Ishikawa (cell line): ENCODE measurements around the gene CYP2C18.

Source experiments
- CEBPB ChIP-seq: IDR thresholded peaks from 2 replicates; pipeline ENCODE4 v1.6.1; 2012
- CREB1 ChIP-seq: IDR thresholded peaks from 2 replicates; pipeline ENCODE4 v1.6.1; 2012; ENCODE audit warnings: low read depth
- EGR1 ChIP-seq: IDR thresholded peaks from 2 replicates; pipeline ENCODE4 v1.6.1; 2012
- EP300 ChIP-seq: IDR thresholded peaks from 2 replicates; pipeline ENCODE4 v1.6.1; 2012; ENCODE audit warnings: borderline replicate concordance
- FOXM1 ChIP-seq: IDR thresholded peaks from 2 replicates; pipeline ENCODE4 v1.6.1; 2012; ENCODE audit warnings: low read depth, borderline replicate concordance
- NFIC ChIP-seq: IDR thresholded peaks from 2 replicates; pipeline ENCODE4 v1.6.1; 2012
- RAD21 ChIP-seq: IDR thresholded peaks from 2 replicates; pipeline ENCODE4 v1.6.1; 2012; ENCODE audit warnings: low read depth
- TAF1 ChIP-seq: IDR thresholded peaks from 2 replicates; pipeline ENCODE4 v1.6.1; 2012; ENCODE audit warnings: low read depth, mild to moderate bottlenecking
- TCF12 ChIP-seq: IDR thresholded peaks from 2 replicates; pipeline ENCODE4 v1.6.1; 2012; ENCODE audit warnings: low read depth
- TEAD4 ChIP-seq: IDR thresholded peaks from 2 replicates; pipeline ENCODE4 v1.6.1; 2012
- YY1 ChIP-seq: IDR thresholded peaks from 2 replicates; pipeline ENCODE4 v1.6.1; 2012; ENCODE audit warnings: low read depth
- ZBTB7A ChIP-seq: IDR thresholded peaks from 2 replicates; pipeline ENCODE4 v1.6.1; 2012; ENCODE audit warnings: low read depth
- TF ChIP-seq, protein P1 (sequence below): IDR thresholded peaks from 2 replicates; pipeline ENCODE4 v1.6.1; 2012; ENCODE audit warnings: low read depth, mild to moderate bottlenecking
- TF ChIP-seq, protein P2 (sequence below): IDR thresholded peaks from 2 replicates; pipeline ENCODE4 v1.6.1; 2012
- TF ChIP-seq, protein P3 (sequence below): IDR thresholded peaks from 2 replicates; pipeline ENCODE4 v1.6.1; 2012

CYP2C18 gene

DNA sequence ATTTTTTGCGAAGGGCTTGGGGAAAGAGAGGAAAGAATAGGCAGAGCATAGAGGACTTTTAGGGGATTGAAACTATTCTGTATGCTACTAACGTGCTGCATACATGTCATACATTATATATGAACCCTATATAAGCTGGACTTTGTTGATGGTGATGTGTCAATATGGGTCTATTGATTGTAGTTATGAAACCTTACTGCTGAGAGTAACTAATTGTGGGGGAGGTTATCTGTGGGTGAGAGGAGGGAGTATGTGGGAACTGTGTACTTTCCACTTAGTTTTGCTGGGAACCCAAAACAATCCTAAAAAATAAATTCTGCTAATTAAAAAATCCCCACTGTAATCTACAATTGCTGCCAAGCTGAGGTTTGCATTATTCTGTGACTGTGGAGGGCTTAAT lies 63.6 kb downstream of the CYP2C18 start:
- TF ChIP-seq TEAD4 (no peak), CEBPB (no peak), NFIC (no peak), CREB1 (no peak), FOXM1 (no peak), EGR1 (no peak), ZBTB7A (no peak), TAF1 (no peak), RAD21 (no peak), TCF12 (no peak), YY1 (no peak), EP300 (no peak)
- TF ChIP-seq, protein P1, sequence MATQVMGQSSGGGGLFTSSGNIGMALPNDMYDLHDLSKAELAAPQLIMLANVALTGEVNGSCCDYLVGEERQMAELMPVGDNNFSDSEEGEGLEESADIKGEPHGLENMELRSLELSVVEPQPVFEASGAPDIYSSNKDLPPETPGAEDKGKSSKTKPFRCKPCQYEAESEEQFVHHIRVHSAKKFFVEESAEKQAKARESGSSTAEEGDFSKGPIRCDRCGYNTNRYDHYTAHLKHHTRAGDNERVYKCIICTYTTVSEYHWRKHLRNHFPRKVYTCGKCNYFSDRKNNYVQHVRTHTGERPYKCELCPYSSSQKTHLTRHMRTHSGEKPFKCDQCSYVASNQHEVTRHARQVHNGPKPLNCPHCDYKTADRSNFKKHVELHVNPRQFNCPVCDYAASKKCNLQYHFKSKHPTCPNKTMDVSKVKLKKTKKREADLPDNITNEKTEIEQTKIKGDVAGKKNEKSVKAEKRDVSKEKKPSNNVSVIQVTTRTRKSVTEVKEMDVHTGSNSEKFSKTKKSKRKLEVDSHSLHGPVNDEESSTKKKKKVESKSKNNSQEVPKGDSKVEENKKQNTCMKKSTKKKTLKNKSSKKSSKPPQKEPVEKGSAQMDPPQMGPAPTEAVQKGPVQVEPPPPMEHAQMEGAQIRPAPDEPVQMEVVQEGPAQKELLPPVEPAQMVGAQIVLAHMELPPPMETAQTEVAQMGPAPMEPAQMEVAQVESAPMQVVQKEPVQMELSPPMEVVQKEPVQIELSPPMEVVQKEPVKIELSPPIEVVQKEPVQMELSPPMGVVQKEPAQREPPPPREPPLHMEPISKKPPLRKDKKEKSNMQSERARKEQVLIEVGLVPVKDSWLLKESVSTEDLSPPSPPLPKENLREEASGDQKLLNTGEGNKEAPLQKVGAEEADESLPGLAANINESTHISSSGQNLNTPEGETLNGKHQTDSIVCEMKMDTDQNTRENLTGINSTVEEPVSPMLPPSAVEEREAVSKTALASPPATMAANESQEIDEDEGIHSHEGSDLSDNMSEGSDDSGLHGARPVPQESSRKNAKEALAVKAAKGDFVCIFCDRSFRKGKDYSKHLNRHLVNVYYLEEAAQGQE = no peak
- TF ChIP-seq, protein P2, sequence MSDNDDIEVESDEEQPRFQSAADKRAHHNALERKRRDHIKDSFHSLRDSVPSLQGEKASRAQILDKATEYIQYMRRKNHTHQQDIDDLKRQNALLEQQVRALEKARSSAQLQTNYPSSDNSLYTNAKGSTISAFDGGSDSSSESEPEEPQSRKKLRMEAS = no peak
- TF ChIP-seq, protein P3, sequence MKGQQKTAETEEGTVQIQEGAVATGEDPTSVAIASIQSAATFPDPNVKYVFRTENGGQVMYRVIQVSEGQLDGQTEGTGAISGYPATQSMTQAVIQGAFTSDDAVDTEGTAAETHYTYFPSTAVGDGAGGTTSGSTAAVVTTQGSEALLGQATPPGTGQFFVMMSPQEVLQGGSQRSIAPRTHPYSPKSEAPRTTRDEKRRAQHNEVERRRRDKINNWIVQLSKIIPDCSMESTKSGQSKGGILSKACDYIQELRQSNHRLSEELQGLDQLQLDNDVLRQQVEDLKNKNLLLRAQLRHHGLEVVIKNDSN = no peak

DNA sequence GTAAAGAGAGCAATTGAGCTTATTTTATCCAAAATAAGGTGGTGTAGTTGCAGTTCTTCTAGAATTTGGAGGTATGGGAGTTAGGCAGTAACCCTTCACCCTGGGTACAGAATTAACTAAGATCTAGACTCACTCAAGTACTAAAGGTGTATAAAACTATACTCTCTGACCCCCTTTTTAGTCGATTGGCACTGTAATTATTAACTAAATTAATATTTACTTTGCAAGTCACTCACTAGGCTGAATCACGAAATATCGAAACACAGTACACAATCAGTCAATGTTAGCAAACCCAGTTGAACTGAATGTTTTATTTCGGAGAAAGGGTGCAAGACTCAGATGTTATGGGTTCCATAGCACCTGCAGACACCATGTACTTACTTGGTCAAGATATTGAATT lies 64.3 kb downstream of the CYP2C18 start:
- TF ChIP-seq EGR1 = no peak
- TF ChIP-seq CREB1 = no peak
- TF ChIP-seq, protein P1 = no peak
- TF ChIP-seq CEBPB = no peak
- TF ChIP-seq TCF12 = no peak
- no peak for TF ChIP-seq EP300
- no peak for TF ChIP-seq YY1
- TF ChIP-seq, protein P3 = no peak
- TF ChIP-seq NFIC = no peak
- no peak for TF ChIP-seq ZBTB7A
- TF ChIP-seq, protein P2 = no peak
- no peak for TF ChIP-seq TAF1

DNA sequence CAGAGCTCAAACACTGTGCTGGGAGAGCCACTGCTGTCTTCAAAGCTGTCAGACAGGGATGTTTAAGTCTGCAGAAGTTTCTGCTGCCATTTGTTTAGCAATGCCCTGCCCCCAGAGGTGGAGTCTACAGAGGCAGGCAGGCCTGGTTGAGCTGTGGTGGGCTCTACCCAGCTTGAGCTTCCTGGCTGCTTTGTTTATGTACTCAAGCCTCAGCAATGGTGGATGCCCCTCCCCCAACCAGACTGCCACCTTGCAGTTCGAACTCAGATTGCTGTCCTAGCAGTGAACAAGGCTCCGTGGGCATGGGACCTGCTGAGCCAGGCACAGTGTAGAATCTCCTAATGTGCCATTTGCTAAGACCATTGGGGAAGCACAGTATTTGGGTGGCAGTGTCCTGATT lies 74.4 kb downstream of the CYP2C18 start:
- no peak for TF ChIP-seq CREB1
- no peak for TF ChIP-seq CEBPB
- TF ChIP-seq EP300 = no peak
- no peak for TF ChIP-seq NFIC
- TF ChIP-seq RAD21 = no peak
- TF ChIP-seq TAF1 = no peak
- TF ChIP-seq YY1 = no peak
- no peak for TF ChIP-seq TEAD4
- TF ChIP-seq, protein P1 = no peak
- no peak for TF ChIP-seq TCF12
- TF ChIP-seq, protein P2 = no peak
- TF ChIP-seq FOXM1 = no peak
- TF ChIP-seq, protein P3 = no peak
- no peak for TF ChIP-seq EGR1
- TF ChIP-seq ZBTB7A = no peak

DNA sequence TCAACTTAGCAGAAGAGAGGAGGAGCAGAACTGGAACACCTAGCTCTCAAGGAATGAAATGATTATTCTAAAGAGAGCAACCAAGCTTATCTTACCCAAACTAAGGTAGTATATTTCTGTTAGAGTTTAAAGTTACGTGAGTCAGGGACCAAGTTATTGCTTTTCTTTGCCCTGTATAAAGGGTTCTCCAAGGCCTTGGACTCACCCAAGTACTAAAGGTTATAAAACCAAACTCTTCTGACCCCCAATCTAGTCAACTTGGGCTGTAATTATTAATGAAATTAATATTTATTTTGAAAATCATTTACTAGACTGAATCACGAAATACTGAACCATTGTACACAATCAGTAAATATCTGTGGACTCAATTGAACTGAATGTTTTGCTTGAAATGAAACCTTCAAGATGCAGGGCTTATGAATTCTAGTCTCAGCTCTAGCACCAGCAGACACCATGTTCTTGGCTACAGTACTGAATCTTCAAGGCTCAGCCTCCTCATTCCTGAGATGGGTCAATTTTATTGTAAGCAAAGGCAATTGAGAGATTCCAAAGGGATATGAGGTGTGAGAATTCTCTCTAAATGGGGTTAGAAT lies 77.2 kb downstream of the CYP2C18 start:
- TF ChIP-seq RAD21 (no peak), ZBTB7A (no peak), CREB1 (no peak), TCF12 (no peak), EP300 (no peak)
